GM19328 (cell line): Measurements from ENCODE around the gene KIF12.

Experiments used
- ATAC-seq: cut with Tn5 transposase; IDR thresholded peaks from one replicate; pipeline ENCODE4 v1.9.1; 2021; ENCODE audit warnings: mild to moderate bottlenecking, moderate library complexity; ENCODE audit not compliant: unreplicated experiment

The KIF12 gene

DNA sequence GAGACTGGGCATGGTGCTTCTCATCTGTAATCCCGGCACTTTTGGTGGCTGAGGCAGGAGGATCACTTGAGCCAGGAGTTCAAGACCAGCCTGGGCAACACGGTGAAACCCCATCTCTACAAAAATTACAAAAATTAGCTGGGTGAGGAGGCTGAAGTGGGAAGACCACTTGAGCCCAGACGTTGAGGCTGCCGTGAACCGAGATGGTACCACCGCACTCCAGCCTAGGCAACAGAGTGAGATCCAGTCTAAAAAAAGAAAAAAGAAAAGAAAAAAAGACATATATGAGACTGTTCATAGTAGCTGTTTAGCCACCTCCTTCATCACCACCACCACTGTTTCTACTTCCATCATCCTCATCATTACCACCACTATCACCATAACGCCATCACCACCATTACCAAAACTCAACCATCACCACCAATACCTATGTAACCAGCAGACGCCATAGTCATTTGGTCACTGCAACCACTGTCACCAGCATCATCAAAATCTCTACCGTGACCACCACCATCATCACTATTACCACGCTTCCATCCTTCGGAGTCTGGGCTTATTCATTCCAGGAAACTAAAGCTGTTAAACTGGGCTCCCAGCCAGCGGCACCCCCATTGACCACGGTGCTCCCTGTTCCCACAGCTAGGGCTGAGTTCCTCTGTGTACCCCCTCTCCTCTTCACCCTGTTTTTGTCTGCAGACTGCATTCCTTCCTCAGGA is 8.4 kb upstream of the KIF12 start:
- ATAC-seq, result no peak

DNA sequence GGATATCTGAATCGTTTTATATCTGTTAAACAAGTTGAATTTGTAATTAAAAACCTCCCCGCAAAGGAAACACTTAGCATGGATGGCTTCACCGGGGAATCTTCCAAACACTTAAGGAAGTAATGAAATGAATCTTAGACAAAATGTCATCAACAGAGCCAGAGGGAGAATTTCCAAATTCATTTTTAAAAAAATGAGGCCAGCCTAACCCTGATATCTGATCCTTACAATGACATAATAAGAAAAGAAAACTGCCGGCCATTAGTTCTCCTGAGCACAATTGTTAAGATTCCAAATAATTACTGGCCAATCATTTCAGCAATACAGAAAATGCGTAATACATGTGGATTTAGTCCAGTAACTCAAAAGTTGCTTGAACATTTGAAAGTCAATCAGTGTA is 6.1 kb upstream of the KIF12 start:
- ATAC-seq, result no peak

DNA sequence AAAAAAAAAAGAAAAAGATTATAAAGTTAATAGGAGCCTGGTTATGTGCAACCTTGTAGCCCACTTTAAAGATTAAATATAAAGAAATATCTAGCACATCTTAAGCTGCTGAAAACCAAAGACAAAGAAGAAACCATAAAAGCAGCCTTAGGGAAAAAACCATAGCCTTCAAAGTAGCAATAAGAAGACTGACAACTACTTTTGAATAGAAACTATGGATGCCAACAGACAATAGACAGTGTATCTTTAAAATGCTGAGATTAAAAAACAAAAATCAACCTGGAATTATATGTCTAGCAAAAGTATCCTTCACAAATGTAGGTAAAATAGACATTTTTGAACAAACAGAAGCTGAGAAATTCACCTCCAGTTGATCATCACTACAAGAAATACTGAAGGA is 3.4 kb upstream of the KIF12 start:
- no peak for ATAC-seq

DNA sequence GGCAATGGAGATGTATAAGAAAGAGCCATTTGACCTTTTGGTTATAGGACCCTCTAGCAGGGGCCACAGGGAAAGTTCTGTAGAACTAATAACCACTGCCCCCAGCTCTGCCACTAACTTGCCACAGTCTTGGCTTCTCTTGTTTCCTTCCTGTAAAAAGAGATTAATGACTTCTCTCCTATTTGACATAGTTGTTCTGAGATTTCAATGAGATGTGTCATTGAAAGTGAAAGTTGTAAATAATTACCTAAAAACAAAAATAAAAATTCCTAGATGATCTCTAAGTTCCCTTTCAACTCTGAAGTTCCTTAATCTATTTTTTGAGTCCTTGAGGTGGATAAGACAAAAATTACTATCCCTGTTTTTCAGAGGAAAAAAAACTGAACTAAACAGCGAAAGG is 1.4 kb upstream of the KIF12 start:
- no peak for ATAC-seq

DNA sequence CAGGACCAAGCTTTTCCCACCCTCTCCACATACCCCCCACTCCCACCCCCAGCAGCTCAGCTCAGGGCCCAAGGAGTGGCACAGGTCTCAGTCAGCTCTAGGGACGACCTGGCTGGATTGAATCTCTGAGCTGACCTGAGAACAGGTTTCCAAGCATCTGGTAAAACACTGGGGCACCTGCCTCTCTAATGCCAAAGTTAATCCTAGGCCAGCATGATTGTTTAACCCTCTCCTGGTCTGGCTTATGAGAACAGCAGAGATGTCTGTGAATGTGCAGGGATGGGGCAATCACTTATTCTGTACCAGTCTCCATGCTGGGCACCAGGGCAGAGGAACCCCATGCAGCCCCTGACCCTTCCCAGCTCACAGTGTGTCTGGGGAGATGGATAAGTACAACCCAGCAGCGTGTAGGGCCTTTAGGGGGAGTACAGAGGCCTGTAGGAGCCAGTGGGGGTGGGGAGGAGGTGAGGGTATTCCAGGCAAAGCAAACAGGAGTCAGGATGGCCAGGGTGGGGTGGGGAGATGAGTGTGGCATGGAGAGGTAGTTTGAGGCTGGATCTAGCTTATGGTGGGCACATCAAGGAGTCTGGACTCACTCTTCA is 678 bp upstream of the KIF12 start:
- ATAC-seq, result no peak

DNA sequence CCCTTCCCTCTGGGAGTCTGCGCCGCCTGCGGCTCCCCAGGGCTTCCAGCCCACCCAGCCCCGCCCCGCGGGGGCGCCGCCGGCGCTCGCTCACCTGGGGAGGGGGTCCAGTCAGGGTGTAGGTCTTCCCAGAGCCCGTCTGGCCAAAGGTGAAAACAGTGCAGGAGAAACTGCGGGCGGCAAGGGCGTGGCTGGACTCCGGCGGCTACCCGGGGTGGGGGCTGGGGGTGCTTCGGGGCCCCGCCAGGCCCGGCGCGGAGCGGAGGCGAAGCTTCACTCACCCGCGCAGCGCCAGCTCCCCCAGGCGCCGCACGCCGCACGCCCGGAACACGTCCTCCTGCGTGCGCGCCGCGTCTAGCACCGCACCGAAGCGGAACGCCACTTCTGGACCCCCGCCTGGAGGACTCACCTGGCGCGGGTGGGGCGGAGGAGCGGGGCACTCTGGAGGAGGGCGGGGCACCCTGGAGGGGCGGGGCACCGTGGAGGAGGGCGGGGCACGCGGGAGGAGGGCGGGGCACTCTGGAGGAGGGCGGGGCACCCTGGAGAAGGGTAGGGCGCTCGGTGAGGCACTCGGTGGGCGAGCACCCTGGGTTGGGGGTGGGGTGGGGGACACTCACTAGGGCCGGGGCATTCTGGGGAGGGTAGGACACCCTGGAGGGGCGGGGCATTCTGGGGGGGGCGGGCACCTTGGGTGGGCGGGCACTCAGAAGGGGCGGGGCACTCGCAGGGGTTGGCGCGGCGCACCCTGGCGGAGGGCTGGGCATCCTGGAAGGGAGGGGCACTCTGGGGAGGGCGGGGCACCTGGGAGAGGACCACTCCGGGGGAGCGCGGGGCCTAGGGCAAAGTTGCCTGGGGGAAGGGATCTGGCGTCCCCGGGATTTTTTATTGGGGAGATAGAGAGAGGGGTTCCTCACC is 814 bp downstream of the KIF12 start:
- no peak for ATAC-seq

DNA sequence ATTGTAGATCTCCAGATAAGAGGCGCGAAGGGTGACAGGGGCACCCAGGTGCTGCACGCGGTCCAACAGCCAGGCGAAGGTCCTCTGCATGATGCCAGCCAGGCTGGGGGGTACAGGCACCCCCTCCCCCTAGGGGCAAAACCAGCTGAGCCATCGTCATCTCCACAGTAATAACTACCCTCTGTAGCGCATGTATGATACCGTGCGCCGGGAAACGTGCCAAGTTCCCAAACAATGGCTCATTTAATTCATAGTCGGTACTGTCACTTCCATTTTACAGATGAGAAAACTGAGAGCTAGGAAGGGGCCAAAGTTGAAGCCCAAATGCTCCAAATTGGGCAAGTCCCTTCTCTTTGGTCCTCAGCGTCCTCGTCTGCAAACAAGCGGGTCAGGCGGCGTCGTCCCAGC is 1.5 kb downstream of the KIF12 start:
- ATAC-seq, result no peak

DNA sequence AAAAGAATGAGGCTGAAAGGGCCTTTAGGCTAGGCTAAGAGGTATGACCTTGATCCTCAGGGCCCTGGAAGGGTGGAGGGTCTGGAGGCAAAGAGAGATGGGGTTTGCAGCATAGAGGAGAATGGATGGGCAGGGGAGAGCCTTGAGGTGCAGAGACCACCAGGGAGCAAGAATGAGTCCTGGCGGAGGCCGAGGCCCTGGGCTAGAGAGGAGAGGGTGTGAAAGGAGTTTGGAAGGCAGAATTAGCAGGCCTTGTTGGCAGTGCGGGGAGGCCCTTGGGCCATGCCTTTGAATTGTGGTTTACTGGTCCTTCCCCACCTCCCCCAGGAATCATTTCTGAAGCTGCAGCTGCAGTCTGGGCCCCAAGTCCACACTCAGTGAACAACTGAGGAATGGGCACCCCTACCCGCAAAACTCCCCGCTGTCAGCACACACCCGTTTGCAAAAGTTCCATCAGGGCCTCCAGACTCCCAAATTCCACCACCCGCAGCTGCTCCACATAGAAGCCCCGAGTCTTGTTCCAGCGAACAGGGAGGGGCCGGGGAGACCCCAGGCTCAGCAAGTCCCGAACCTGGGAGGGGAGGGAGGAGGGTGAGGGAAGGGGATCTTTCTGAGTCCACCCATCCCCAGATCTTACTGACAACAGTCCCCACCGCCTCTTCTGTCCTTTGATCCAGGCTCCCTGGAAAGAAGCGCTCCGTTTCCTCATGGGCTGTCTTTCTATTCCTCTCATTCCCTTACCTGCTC is 2.1 kb downstream of the KIF12 start:
- no peak for ATAC-seq

DNA sequence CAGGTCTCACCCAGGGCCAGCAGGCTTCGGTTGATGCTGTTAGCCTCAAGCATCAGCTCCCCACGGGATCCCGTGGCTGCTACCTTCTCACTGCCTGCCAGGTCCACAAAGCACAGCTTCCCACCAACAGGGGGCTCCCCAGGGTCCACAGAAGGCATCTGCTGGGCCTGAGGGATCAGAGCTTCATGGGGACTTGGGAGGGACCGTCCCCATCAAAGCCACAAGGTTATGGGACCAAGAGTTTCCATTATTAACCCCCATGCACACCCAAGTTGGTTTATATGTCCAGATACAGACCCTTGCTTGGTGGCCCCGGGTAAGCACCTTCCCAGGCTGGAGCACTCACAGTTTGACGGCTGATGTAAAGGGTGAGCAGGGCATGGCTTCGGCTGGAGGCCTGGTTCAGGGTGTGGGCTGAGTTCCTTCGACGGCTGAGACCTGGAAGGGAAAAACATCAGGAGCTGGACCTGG is 3.0 kb downstream of the KIF12 start:
- no peak for ATAC-seq

DNA sequence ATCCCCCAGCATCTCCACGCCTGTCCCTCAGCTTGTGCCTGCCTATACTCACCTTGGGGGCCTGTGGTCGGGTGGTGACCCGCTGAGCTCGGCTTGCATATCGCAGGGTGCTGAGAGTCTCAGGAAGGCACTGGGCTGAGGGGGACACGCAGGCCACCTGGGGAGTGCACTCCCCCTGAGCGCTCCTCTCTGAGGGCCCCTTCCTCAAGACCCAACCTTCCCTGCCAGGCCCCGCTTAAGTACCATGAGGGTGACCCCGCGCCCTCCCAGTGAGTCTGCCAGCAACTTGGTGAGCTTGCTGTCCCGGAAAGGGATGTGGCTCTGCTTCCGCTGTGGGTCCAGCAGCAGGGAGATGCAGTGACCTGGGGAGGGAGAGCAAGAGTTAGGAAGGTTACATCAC is 4.1 kb downstream of the KIF12 start:
- no peak for ATAC-seq

DNA sequence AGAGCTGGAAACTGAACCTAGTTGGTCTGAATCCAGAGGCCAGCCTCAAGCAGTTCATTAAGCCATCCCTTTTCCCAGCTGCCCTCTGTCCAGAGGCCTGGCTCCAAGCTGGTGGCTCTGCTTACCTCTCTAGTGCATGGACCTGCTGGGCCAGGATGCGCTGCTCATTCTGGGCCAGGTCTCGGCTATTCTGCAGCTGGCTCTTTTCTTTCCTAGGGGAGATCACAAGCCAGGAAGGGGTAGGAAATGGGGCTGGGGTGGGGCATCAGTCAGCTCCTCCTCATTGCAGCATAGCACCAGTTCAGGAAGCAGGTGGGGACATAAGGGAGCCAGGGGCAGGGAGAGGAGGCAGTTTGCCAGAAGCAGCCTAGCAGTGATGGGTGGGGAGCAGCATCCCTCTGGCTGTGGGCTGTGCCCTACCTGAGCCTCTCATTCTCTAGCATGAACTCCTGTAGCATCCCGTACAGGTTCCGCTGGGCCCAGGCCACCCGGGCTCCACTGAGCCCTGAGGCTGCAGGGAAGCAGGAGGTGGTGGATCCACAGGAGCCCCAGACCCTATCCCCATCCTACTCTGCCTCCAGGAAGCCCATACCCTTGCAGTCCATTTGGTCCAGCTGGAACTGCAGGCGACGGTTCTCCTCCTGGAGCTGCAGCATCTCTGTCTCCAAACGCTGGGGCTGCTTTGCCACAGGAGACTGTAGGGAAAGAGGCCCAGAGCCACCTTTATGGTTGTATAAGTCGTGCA is 5.2 kb downstream of the KIF12 start:
- no peak for ATAC-seq

DNA sequence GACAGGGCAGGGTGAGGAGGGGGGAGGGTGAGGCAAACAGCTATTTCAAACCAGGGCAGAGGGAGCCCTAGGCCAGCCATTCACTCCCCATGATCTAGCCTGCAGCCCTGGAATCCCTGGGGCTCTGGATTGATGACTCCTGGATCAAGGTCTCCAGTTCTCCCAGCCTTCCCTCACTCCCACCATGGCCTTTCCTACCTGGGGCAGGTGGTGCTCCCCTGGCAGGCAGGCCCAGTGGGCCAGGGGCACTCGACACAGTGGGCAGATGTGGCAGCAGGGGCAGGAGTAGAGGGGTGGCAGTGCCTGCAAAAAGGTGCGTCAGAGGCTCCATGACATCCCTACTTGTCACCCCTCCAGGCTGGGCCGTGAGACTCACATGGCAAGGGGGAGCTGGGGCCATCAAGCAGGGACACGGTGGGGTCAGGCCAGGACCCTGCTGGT is 6.0 kb downstream of the KIF12 start:
- ATAC-seq, result no peak

DNA sequence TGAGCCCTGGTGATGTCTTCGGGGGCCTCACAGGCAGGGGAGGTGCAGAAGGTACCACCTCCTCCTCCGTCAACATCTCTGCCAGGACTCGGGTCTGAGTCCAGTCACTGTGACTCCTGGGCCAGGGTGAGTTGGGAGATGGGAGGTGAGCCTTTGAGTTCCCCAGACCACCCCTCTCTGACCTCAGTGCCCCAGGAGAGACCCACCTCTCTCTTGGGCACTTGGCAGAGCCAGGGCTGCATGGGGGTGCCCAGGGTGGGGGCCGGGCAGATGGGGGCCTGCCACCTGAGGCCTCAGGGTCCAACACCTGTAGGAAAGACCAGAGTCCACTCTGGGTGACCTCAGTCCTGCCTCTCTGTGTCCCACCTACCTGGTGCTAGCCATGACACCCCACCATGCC is 6.8 kb downstream of the KIF12 start:
- ATAC-seq, result no peak

DNA sequence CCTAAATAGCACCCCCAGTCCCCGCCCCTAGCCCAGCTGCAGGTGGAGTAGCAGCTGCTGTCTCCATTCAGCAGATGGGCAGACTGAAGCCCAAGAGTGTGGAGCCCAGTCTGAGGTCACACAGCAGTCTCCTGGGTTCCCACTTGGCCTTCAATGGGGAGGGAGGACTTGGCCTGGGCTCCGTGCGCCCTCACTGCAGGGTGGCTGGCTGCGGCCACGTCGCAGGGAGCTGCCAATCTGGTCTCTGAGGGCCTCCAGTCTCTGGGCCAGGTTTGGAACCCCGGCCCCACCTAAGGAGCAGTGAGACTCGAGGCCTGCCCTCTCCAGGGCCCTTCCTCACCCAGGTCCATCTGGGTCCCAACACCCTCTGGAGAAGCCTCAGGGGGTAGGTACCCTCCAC is 7.4 kb downstream of the KIF12 start:
- no peak for ATAC-seq

DNA sequence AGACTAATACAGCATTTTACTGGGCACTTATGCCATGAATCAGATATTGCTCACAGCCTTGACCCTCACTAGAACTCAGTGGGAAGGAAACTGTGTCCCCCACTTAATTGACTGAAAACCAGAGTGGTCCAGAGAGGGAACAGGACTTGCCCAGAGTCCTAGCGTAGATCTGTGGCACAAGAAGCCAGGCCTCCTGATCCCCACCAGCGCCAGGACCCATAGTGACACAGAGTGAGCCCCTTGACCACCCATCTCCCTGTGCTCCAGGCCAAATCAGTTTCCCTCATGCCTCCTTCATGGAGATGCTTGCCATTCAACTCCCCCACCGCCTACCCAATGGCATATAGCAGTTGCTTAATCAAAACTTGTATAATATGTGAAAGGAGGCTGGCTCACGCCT is 8.3 kb downstream of the KIF12 start:
- no peak for ATAC-seq

DNA sequence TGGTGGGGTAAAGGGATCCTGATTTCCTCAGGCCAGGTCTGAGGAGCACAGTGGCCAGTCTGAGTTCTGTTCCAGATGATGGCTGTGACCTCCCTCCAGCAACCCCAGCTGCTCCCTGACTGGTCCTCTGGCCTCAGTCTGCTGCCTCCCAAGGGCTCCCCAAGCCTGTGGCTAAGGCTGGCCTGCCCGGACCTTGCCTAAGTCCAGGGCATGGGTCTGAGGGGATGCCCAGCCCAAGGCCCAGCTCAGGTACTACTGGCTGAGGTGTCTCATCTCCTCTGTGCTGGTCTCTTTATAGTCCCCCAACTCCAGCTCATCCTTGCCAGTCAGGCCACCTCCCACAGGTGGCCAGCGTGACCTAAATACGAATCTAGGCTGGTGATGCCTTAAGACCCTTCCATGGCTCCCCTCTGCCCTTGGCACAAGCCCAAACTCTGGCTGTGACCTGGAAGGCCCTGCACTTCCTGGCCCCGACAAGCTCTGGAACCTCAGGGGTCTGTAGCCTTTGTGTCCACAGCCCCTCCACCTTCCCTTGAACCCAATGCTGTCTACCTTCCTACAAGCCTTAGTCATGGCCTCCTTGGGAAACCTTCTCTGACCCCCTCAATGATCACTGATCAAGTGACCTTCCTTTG is 9.8 kb downstream of the KIF12 start:
- ATAC-seq, result no peak

DNA sequence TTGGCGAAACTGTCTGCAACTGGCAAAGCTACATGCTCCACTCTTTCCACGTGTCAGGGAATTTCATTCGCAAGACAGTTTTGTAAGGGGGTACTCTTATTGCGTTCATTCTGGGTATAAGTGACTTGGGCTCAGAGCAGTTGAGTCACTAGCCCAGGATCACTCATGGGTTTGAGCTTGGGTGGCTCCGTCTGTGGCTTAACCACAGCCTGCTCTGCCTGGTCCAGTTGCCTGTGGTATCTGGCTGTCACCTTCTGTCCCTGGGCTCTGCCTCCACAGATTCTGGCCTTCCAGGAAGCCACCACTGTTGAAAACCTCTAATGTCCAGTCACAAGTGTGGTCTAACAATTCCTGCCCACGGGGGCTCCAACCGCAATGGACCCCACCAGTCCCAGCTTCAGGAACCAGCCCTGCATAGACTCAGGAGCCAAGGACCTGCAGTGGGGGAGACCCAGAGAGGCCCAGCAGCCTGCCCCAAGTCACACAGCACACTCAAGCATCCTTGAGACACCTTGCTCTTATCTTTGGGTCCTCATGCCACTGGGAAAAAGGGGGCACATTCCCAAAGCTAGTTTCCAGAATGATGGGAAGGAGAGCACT is 10.4 kb downstream of the KIF12 start:
- no peak for ATAC-seq

DNA sequence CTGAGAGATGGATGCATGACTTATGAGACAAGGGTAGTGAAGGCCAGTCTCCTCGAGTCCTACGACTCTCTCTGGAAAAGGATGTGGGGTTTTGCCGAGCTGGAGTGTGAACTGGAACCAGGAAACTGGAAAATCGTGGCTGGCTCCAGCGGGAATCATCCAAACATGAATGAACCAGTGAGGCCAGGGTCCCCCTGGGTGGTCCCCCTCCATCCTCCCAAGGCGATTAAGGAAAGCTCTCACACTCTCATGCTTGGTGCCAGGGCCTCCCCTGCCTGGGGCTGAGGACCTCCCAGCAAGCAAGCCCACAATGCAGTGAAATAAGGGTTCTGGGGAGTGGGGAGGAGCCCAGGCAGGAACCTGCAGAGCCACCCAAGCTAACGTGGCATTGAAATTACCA is 11.4 kb downstream of the KIF12 start:
- ATAC-seq, result no peak

DNA sequence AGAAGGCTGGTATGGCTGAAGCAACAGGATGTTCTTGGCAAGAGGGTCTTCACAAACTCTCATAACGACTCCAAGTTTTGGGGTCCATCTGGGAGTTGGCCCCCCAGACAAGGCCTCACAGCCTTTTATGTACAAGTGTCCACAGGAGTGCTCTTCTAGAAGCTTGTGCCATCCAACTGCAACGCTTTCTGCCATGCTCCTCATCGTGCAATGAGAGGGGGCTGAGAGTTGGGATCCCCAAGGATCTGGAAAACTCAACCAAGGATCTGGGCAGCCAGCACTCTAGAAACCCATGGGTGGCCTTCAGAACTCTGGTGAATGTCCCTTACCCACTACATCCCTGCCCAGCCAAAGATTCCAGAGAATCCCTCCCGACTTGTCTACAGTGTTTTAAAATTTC is 12.5 kb downstream of the KIF12 start:
- no peak for ATAC-seq

DNA sequence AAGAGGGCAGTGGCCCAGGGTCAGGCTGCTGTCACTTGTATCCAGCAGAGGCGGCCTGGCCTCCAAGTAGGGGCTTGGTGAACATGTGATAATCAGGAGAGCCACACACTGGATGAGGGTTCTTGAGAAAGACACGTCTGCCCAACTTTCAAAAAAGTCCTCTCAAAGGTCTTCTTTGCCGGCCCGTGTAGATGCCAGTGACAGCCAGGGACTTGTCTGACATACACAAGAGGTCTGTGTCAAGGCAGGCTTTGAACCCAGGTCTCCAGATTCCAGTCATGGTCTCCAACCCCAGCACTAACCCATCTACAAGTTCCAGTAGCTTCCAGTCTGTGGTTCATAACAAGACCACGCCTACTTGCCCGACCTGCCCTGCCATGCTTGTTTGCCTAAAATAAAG is 13.1 kb downstream of the KIF12 start:
- no peak for ATAC-seq
